ENCODE measurements around the gene DNM3.

The DNM3 gene

DNA sequence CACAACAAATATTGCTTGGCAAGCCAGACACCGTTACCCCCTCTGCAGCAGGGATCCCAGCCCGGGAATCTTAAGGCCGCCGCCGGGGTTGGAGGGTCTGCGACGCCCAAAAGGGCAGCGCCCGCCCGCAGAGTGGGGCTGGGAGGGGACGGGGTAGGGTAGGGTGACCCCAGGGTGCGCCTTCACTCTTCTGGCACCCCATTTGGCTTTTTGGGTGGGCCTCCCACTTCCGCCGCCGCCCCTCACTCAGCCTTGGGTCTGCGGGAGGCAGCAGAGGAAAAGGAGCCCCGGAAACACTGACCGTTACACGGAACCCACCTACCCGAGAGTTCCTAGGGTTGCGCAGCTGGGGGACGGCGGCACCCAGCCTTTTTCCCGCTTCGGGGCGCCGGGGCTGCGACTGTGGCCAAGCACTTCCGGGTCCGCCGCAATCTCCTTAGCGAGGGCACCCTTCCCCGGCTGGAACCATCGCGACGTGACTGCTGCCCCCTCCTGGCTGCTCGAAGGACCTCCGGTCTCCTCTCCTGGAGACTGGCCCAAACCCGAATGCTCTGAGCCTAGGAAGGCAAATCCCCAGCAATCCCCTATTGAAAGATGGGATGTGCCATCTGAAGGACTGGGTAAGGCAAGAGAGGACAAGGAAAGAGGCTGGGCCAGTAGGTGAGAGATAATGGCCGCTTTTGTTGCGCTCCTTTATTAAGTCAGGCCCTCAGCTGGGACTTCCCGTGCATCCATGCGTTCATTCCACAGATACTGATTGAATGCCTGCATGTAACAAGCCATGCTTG, 602.6 kb downstream of the DNM3 start, which contains the start of gene PIGC:
Gene PIGC (minus strand): TSS at position 404 of the 788 bp plus-strand sequence. CDS start 1,447 bp downstream, outside the sequence.
- DNase-seq = peak; percentile 82 to 95

- no peak for DNase-seq
These were observed 605.2 kb downstream of the DNM3 start for GRCh38 chr1:172446547-172446946.

- DNase-seq = no peak
These were observed 606.3 kb downstream of the DNM3 start for GRCh38 chr1:172447641-172448040.

DNA sequence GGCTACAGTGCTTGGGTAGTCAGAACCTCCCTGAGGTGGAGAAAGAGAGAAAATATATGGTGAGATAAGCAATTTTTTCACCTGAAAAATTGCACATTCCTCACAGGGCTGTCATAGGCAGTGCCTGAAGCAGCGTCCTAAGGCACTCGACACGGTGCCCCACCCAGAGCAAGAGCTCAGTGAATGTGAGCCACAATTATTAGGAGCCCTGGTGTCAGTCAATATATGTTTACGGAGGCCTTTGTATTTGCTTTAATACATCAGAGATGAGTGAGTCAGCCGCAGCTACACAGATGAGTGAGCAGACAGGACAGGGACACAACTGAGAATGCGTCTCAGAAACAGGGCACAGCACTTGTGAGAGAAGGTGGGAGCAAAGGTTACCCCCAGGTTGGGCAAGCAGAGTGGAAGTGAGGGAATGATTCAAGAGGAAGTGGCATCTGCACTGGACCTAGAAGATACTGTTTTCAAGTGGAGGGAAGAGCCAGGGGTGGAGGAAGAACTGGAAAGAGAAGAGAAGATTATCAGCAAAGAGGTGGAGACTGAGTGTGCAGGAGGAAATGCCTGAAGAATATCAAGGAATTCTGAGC, 607.8 kb downstream of the DNM3 start:
- DNase-seq = no peak

GRCh38 chr1:172449585-172450523, 608.6 kb downstream of the DNM3 start:
- DNase-seq = peak; percentile 66 to 90

DNA sequence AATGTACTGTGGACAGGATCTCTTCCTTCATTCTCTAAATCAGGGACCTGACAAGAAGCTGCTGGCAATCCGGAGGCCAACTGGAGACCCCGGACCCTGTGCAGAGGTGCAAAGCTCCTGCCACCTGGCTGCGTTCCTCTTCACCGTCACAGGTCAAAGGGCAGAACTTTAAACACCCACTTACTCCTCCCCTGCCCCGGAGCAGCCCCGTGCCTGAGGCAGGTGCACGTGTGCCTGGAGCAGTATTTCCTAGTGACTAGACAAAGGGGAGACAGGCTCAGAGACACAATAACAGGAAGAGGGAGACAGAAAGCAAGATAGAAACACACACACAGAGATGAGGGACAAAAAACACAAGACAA, 609.2 kb downstream of the DNM3 start:
- no peak for DNase-seq

DNA sequence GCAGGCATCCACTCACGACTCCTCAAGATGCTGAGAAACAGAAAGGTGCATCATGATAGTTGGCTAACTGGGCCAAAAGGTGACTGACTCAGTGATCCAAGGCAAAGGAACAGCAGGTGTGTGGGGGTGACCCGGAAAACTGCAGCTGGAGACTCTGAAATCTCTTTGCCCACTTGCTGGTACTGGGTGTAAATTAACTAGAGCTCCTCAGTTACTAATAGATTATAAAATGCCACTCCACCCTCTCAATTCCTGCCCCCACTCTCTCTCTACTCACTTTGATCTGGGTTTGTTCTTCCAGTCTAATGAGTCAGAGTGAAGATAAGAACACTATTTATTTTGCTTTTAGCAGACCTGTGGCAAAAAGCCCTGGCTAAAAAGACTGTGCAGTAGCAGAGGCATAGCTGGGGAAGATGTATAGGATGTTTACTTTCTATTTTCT, 609.7 kb downstream of the DNM3 start:
- no peak for DNase-seq

- DNase-seq = no peak
These were observed 611.3 kb downstream of the DNM3 start for GRCh38 chr1:172452536-172453152.

GRCh38 chr1:172453153-172453545, 611.9 kb downstream of the DNM3 start:
- DNase-seq = no peak

DNA sequence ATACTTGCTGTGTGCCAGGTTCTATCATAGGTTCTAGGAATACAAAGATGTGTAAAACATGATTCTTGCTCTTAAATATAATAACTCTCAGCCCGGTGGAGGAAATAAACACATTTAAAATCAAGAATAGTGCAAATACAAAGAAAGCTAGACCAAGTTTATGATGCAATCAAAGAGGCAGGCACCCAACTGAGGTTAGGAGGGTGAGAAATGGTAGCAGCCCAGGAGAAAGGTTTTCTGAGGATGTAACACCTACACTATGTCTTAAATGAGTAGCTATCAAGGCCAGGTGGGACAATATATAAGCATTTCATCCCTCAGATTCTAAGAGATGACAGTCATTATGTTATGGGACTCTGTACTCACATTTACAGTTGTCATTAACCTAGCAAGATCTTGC, 612.3 kb downstream of the DNM3 start:
- no peak for DNase-seq

- no peak for DNase-seq
These were observed 614.2 kb downstream of the DNM3 start for GRCh38 chr1:172455451-172455850.

GRCh38 chr1:172456344-172456769, 615.1 kb downstream of the DNM3 start:
- no peak for DNase-seq

DNA sequence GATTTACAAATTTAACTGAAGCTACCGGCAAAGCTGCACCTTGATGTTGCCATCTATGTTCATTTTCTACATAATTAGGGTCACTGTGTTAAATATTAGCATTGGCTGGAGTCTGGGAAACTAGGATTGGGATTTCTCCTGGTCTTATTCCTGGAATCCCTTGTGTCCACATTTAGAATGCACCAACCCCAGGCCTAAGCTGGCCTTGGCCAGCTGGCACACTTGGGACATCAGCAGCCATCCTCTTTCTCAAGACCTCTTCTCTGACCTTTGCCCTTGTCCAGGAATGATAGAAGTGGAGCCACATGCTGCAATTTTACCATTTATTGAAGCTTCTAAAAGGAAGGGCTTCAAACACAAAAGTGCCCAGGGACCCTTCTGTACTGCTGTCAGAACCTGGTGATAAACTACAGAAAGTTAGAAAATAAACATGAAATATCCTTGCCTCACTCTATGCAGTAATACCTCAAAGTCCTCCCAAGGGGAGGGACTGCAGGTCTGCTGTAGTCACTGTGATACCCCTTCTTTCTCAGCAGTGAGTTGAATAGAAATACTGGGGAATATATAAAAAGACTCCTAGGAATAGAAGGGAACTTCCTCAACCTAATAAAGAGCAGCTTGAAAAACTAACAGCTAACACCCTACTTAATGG, 616.3 kb downstream of the DNM3 start:
- no peak for DNase-seq

- no peak for DNase-seq
These were observed 618.9 kb downstream of the DNM3 start for GRCh38 chr1:172460177-172460576.

DNA sequence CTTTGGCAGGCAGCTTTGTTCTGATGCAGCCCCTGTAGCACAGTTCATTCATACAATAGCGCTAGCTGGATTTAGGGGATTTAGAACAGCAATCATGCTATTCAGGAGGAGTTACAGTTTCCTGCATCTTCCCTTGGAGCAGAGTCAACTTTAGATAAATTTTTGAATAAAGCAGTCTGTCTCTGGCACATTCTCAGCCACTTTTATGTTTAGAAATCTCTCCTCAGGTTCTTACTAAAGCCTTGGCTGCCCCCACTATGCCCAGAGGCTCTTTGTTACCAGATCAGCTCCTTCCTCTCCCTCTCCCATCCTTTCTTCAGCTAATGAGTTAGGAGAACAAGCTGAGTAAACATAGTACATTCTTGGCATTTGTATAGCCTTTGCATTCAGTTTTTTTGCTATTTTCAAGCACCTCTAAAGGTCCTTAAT, 619.6 kb downstream of the DNM3 start:
- no peak for DNase-seq
